Endometrial microvascular endothelial cells (primary cell): Measurements from ENCODE around the gene ELOB. TPM values are rescaled to one million over a fixed set of nuclear protein-coding genes. Genes with fewer than 3 reads are reported as not detected.

Experiments
- in situ Hi-C: cut with HindIII; loops from 2 replicates; pipeline ENCODE4 v1.10.0; 2017; ENCODE audit warnings: low sequenced_read_pairs, low pct_unique_long_range_greater_than_20kb; ENCODE audit errors: inconsistent ontology term
- total RNA-seq: library from RNA; depleted of rRNA; stranded (reverse); fragments of >200 nt; gene quantifications from one replicate; pipeline ENCODE4 v1.2.3, GENCODE V29; 2015; ENCODE audit errors: inconsistent ontology term

The ELOB gene
- total RNA-seq, 1 donor from 2014 or later = 108 TPM

DNA sequence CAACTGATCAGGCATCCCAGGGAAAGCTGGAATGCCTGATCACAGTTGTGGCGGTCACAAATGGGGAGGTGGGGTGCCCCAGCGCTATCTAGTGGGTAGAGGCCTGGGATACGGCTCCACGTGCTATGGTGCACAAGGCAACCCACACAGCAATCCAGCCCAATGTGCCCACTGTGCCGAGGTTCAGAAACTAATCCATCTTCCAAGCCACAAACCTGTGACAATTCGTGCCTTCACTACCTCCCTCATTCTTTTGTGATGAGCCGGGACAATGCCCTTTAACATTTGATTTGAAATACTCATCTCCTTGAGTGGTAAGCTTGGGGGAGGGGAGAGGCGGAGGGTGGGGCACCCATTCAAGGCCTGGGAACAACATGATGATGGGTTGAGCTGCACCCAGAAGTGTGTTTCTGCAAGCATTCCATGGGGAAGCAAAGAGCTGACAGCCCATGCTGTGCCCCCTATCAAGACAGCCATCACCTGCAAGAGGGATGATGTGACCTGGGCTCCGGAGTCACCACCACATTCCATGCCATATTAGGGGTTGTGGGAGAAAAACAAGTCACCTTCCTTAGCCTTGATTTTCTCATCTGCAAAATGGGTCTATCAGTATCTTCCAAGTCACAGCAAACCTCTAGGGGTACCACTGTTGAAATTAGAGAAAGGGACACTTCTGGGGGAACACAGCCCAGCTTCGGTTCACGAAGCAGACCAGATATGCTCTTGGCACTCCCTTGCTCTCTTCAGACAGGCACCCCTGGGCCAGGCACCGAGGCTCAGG is 3.7 kb downstream of the ELOB start:
- in situ Hi-C loops = no loop called here

DNA sequence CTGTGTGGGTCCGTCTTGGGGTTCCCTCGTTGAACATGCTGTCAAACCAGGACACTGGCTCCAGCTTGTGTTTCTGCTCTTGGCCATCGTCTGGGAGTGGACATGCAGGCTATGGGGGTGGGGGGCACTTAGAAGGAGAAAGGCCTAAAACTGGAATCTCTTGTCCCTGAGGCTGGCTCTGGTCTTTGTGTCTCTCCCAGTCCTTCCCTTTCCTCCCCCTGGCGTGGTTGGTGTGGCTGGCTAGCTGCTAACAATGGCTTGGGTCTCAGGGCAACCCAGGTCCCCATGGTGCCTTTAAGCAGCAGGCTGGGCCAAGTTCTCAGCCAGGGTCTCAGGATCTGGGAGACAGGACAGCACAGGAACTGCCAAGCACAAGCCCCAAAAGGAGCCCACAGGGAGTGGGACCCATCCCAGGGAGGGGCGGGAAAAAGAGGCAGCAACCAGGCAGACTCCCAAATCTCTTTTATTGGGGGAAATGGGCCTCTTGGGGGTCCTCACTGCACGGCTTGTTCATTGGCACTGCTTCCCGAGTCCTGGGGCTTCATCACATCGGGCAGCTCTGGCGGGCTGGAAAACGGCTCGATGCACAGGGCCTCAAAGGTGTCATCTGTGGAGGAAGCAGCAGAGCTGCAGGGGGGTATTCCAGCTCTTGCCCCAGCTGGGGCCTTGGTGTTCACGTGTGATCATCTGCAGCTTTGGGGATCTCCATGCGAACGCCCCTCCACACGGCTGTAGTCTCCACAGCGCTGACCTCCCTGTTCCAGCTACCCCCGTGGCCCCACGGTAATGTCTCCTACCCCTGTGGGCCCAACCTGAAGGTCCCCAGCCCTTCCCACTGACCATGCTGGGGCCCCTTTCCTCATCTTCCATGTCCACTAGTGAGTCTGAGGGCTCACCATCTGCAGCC is 5.3 kb downstream of the ELOB start:
- in situ Hi-C loops = no loop called here

DNA sequence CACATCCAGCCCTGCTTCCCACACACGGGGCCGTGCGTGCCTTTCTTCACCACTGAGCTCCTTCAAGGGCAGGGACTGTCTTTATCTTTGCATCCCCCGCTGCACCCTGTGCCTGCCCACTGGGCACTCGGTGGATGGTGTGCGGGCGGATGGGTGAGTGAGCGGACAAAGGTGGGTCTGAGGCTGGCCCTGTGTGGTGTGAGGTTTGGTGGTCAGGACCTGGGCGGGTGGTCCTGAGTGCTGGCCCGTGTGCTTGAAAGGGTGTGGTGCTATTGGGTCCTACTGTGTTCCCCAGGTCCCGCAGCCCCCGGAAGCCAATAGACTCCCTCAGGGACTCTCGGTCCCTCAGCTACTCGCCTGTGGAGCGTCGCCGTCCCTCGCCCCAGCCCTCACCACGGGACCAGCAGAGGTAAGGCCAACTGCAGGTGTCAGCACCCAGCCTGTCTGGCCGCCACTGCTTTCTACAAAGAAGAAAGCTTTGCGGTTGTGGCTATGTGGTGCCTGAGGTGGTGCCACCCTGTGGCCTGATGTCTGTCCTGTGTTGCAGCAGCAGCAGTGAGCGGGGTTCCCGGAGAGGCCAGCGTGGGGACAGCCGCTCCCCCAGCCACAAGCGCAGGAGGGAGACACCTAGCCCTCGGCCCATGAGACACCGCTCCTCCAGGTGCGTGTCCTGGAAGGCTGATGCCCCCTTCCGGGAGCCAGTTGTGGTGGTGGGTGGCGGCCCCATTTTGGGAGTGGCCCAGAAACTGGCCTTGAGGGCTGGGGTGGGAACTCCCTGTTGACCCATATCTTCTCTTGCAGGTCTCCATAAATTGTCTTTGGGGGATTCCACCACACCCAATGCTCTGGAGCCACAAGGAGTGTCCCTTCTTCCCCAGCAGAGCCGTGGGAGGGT is 6.8 kb downstream of the ELOB start:
- in situ Hi-C loops = no loop called here

DNA sequence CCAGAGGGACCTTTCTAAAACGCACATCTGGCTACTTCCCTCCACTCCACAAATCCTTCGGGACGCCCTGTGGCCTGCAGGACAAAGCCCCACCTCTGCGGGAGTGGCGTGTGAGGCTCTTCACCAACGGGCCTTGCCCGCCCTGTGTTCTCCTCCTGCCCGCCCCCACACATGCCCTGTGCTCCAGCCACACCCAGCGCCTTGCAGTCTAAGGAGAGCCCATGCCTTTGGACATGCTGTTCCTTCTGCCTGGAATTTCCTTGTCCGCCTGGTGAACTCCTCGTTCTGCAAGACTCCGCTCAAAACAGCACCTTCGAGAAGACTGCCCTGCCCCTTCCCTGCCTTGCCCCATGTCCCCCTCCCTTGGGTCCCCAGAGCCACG is 7.4 kb downstream of the ELOB start:
- in situ Hi-C loops = no loop called here

DNA sequence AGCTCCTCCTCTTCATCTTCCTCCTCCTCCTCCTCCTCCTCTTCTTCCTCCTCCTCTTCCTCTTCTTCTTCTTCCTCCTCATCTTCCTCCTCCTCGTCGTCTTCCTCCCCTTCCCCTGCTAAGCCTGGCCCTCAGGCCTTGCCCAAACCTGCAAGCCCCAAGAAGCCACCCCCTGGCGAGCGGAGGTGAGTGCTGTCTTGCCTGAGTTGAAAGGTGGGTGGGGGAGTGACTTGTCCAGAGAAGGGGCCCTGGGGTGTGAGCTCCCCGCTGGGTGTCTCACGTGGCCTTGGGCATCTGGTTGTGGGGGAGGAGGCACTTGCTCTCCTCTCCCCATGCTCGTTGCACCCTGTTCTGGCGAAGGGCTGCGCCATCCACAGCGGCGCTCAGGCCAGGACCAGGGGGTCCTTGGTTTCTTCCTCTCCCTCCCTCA is 8.0 kb downstream of the ELOB start:
- in situ Hi-C loops = no loop called here

DNA sequence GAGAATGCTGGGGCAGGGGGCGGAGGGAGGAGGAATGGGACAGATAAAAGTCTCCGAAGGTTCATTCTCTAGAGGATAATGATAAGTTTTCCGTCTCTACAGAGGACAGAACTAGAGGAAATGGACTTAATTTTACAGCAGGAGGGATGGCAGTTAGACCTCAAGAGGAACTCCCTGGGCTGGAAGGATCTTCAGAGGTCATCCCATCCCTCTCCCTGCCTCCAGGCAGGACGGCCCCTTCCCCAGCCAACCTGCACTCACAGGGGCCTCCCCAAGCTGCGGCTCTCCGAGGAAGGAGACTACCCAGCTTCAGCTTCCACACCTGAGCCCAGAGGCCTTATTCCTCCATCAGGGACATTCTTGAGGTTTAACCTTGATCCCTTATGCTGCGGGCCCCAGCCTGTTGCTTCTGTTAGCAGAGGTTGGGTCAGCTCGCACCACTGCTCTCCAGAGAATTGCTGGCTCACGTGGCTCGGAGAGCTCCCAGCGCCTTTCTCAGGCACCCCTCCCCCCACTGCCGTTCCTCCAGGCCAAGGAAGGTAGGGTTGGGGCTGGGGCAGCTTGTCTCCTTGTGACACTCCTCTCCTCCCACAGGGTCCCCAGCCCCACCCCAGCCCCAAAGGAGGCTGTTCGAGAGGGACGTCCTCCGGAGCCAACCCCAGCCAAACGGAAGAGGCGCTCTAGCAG is 8.5 kb downstream of the ELOB start:
- in situ Hi-C loops = no loop called here

DNA sequence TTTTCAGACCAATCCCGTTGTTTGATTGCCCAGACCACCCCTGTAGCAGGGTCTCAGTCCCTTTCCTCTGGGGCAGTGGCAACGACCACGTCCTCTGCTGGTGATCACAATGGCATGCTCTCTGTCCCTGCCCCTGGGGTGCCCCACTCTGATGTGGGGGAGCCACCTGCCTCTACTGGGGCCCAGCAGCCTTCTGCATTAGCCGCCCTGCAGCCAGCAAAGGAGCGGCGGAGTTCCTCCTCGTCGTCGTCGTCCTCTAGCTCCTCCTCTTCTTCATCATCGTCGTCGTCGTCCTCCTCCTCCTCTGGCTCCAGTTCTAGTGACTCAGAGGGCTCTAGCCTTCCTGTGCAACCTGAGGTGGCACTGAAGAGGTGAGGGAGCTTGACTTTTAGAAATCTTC is 9.2 kb downstream of the ELOB start:
- in situ Hi-C loops = no loop called here

DNA sequence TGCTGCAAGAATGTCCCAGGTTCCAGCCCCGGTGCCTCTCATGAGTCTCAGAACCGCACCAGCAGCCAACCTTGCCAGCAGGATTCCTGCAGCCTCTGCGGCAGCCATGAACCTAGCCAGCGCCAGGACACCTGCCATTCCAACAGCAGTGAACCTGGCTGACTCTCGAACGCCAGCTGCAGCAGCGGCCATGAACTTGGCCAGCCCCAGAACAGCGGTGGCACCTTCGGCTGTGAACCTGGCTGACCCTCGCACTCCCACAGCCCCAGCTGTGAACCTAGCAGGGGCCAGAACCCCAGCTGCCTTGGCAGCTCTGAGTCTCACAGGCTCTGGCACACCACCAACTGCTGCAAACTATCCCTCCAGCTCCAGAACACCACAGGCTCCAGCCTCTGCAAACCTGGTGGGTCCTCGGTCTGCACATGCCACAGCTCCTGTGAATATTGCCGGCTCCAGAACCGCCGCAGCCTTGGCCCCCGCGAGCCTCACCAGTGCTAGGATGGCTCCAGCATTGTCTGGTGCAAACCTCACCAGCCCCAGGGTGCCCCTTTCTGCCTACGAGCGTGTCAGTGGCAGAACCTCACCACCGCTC is 9.8 kb downstream of the ELOB start:
- in situ Hi-C loops = no loop called here

DNA sequence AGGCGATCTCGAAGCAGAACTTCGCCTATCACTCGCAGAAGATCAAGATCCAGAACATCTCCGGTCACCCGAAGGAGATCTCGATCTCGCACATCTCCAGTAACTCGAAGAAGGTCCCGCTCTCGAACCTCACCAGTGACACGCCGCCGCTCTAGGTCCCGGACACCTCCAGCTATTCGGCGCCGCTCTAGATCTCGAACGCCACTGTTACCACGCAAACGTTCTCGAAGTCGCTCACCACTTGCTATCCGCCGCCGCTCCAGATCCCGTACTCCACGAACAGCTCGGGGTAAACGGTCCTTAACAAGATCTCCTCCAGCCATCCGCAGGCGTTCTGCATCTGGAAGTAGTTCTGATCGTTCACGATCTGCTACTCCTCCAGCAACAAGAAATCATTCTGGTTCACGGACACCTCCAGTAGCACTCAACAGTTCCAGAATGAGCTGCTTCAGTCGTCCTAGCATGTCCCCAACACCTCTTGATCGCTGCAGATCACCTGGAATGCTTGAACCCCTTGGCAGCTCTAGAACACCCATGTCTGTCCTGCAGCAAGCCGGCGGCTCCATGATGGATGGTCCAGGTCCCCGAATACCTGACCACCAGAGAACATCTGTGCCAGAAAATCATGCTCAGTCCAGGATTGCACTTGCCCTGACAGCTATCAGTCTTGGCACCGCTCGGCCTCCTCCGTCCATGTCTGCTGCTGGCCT is 10.5 kb downstream of the ELOB start:
- in situ Hi-C loops = no loop called here

DNA sequence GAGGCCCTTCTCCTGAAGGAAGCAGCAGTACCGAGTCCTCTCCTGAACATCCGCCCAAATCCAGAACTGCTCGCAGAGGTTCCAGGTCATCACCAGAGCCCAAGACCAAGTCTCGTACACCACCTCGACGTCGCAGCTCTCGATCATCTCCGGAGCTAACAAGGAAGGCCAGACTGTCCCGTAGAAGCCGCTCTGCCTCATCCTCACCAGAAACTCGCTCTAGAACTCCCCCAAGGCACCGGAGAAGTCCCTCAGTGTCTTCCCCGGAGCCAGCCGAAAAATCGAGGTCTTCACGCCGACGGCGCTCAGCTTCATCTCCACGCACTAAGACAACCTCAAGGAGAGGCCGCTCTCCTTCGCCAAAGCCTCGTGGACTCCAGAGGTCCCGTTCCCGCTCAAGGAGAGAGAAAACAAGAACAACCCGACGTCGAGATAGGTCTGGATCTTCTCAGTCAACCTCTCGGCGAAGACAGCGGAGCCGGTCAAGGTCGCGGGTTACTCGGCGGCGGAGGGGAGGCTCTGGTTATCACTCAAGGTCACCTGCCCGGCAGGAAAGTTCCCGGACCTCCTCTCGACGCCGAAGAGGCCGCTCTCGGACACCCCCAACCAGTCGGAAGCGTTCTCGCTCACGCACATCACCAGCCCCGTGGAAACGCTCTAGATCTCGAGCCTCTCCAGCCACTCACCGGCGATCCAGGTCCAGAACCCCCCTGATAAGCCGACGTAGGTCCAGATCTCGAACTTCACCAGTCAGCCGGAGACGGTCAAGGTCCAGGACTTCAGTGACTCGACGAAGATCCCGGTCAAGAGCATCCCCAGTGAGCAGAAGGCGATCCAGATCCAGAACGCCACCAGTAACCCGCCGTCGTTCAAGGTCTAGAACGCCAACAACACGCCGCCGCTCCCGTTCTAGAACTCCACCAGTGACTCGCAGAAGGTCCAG is 11.3 kb downstream of the ELOB start:
- in situ Hi-C loops = no loop called here

DNA sequence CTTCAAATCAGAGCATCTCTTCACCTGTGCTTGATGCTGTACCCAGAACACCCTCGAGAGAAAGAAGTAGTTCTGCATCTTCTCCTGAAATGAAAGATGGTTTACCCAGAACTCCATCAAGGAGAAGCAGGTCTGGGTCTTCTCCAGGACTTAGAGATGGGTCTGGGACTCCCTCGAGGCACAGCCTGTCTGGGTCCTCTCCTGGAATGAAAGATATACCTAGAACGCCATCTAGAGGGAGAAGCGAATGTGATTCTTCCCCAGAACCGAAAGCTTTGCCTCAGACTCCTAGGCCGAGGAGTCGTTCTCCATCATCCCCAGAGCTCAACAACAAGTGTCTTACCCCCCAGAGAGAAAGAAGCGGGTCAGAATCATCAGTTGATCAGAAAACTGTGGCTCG is 12.4 kb downstream of the ELOB start:
- in situ Hi-C loops = no loop called here

DNA sequence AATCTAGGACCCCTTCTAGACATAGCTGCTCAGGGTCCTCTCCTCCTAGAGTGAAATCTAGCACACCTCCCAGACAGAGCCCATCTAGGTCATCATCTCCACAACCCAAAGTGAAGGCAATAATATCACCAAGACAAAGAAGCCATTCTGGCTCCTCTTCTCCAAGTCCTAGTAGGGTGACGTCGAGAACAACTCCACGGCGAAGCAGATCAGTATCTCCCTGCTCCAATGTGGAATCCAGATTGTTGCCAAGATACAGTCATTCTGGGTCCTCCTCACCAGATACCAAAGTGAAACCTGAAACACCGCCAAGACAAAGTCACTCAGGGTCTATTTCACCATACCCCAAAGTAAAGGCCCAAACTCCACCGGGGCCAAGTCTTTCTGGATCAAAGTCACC is 13.9 kb downstream of the ELOB start:
- in situ Hi-C loops = no loop called here

DNA sequence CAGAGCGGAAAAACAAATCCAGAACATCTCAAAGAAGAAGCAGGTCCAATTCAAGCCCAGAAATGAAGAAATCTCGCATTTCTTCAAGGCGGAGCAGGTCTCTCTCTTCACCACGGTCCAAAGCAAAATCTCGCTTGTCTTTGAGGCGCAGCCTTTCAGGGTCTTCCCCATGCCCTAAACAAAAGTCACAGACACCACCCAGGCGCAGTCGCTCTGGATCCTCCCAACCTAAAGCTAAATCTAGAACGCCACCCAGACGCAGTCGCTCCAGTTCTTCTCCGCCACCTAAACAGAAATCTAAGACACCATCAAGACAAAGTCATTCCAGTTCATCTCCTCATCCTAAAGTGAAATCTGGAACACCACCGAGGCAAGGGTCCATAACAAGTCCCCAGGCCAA is 14.4 kb downstream of the ELOB start:
- in situ Hi-C loops = no loop called here

DNA sequence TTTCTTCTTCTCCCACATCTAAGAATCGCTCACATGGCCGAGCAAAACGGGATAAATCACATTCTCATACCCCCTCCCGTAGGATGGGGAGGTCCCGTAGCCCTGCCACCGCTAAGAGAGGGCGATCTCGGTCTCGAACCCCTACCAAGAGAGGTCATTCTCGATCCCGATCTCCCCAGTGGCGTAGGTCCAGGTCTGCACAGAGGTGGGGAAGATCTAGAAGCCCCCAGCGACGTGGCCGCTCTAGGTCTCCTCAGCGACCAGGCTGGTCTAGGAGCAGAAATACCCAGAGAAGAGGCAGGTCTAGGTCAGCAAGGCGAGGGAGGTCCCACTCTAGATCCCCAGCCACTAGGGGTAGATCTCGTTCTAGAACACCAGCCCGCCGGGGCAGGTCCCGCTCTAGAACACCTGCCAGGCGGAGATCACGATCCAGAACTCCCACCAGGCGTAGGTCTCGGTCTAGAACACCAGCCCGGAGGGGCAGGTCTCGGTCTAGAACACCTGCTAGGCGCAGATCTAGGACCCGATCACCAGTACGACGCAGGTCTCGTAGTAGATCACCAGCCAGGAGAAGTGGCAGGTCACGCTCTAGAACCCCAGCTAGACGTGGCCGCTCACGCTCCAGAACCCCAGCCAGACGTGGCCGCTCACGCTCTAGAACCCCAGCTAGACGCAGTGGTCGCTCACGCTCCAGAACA is 15.0 kb downstream of the ELOB start:
- in situ Hi-C loops = no loop called here

DNA sequence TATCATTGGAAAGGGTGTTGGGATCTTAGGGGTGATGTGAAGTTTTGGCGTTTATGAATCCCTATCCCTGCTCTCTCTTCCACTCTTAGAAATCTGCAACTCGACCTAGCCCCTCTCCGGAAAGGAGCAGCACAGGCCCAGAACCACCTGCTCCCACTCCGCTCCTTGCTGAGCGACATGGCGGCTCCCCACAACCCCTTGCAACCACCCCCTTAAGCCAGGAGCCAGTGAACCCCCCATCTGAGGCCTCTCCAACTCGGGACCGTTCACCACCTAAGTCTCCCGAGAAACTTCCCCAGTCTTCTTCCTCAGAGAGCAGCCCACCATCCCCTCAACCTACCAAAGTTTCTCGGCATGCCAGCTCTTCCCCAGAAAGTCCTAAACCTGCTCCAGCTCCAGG is 15.6 kb downstream of the ELOB start:
- in situ Hi-C loops = no loop called here

DNA sequence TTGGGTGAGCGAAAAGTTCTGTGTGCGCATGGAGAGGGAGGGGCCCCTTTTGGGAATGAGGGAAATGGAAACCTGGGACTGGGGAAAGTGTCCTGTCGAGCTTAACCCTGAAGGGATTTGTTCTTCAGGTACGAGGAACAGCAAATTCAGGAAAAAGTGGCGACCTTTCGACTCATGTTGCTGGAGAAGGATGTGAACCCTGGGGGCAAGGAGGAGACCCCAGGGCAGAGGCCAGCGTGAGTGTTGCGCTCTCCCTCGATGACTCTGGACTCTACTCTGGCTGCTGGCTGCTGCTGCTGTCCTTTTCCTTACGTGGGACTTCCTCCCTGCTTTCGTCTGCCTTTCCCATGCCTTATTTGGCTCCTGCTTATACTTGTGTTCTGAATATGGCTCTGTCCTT is 19.7 kb downstream of the ELOB start:
- in situ Hi-C loops = no loop called here
